GM23338 (cell line): Measurements from ENCODE around the gene PRSS50. TPM values are rescaled to one million over a fixed set of nuclear protein-coding genes. Genes with fewer than 3 reads are reported as not detected.

Experiments
- ATAC-seq: fragments of 200-7000 bp; cut with Tn5 transposase; 3 replicates; pipeline ENCODE4 v1.9.1; 2020
- DNase-seq: peaks from one replicate; pipeline ENCODE4 v3.0.0-alpha.2; 2015; ENCODE audit warnings: low spot score
- H2AFZ ChIP-seq: fragments of 200-600 bp; sonication (generic); 2 replicates; pipeline ENCODE4 v1.8.0; 2016; ENCODE audit warnings: antibody characterized with exemption, mild to moderate bottlenecking, moderate library complexity
- H3F3A ChIP-seq: fragments of 200-600 bp; sonication (generic); replicated peaks from 2 replicates; pipeline ENCODE4 v1.8.0; 2017; ENCODE audit warnings: antibody characterized with exemption, mixed run types, low read depth
- H3K27ac ChIP-seq: fragments of 200-600 bp; sonication (generic); 2 replicates; pipeline ENCODE4 v1.6.1; 2016; ENCODE audit warnings: low read depth
- H3K27me3 ChIP-seq: fragments of 200-600 bp; sonication (generic); 2 replicates; pipeline ENCODE4 v1.8.0; 2016; ENCODE audit warnings: mild to moderate bottlenecking, mixed run types, moderate library complexity; ENCODE audit not compliant: insufficient read depth
- H3K36me3 ChIP-seq: fragments of 200-600 bp; sonication (generic); 2 replicates; pipeline ENCODE4 v1.8.0; 2016; ENCODE audit warnings: mild to moderate bottlenecking; ENCODE audit not compliant: insufficient read depth
- H3K4me1 ChIP-seq: fragments of 200-600 bp; sonication (generic); 2 replicates; pipeline ENCODE4 v1.8.0; 2016; ENCODE audit warnings: mild to moderate bottlenecking, moderate library complexity; ENCODE audit not compliant: insufficient read depth
- H3K4me2 ChIP-seq: fragments of 200-600 bp; sonication (generic); 2 replicates; pipeline ENCODE4 v1.7.1; 2017; ENCODE audit warnings: mixed run types
- H3K4me3 ChIP-seq: fragments of 200-600 bp; sonication (generic); 2 replicates; pipeline ENCODE4 v1.6.1; 2016; ENCODE audit warnings: mixed run types
- H3K79me2 ChIP-seq: fragments of 200-600 bp; sonication (generic); replicated peaks from 2 replicates; pipeline ENCODE4 v1.8.0; 2017; ENCODE audit warnings: mild to moderate bottlenecking; ENCODE audit not compliant: insufficient read depth
- H3K9me2 ChIP-seq: fragments of 200-600 bp; sonication (generic); 2 replicates; pipeline ENCODE4 v1.8.0; 2017; ENCODE audit not compliant: insufficient read depth
- H4K20me1 ChIP-seq: fragments of 200-600 bp; sonication (generic); replicated peaks from 2 replicates; pipeline ENCODE4 v1.8.0; 2017; ENCODE audit warnings: mild to moderate bottlenecking; ENCODE audit not compliant: insufficient read depth
- H3K27ac Mint-ChIP-seq: 2 replicates; pipeline ENCODE4 v1.8.0; 2020; ENCODE audit warnings: inconsistent platforms, mild to moderate bottlenecking, moderate library complexity, mixed read lengths
- H3K27me3 Mint-ChIP-seq: 3 replicates; pipeline ENCODE4 v1.8.0; 2022; ENCODE audit warnings: low read depth, mild to moderate bottlenecking, moderate library complexity, mixed read lengths, inconsistent platforms; ENCODE audit not compliant: insufficient read depth, poor library complexity
- H3K36me3 Mint-ChIP-seq: 3 replicates; pipeline ENCODE4 v1.8.0; 2021; ENCODE audit warnings: low read depth, mild to moderate bottlenecking, inconsistent platforms, moderate library complexity, mixed read lengths
- H3K4me1 Mint-ChIP-seq: 3 replicates; pipeline ENCODE4 v1.8.0; 2020; ENCODE audit warnings: mild to moderate bottlenecking, inconsistent platforms, mixed read lengths
- H3K4me3 Mint-ChIP-seq: 3 replicates; pipeline ENCODE4 v1.8.0; 2021; ENCODE audit warnings: moderate library complexity, mild to moderate bottlenecking, inconsistent platforms, mixed read lengths
- H3K9me3 Mint-ChIP-seq: 3 replicates; pipeline ENCODE4 v1.8.0; 2020; ENCODE audit warnings: moderate library complexity, mild to moderate bottlenecking, inconsistent platforms, mixed read lengths
- CREB1 ChIP-seq: fragments of 250-450 bp; sonication (Bioruptor Pico); IDR thresholded peaks from 2 replicates; pipeline ENCODE4 v1.5.0; 2020; ENCODE audit warnings: low read depth, mild to moderate bottlenecking, moderate library complexity
- CTCF ChIP-seq, 2 experiments: fragments of 200-600 bp in 1 of 2; sonication (generic) in 1 of 2; conservative IDR thresholded peaks; 2 replicates each; pipeline versions ENCODE4 v1.5.1 to v1.6.1; 2016 to 2017; ENCODE audit warnings: antibody characterized with exemption in 2 of 2, low read depth in 2 of 2, mild to moderate bottlenecking in 2 of 2, moderate library complexity in 1 of 2
- ETS1 ChIP-seq: IDR thresholded peaks from 2 replicates; pipeline ENCODE4 v1.6.1; 2016; ENCODE audit warnings: antibody characterized with exemption
- EZH2 ChIP-seq: fragments of 200-600 bp; sonication (generic); IDR thresholded peaks from one replicate; pipeline ENCODE4 v1.8.0; 2017; ENCODE audit warnings: antibody characterized with exemption, mild to moderate bottlenecking, low read depth; ENCODE audit not compliant: unreplicated experiment
- EZH2phosphoT487 ChIP-seq: fragments of 200-600 bp; sonication (generic); IDR thresholded peaks from one replicate; pipeline ENCODE4 v1.8.1; 2018; ENCODE audit warnings: antibody characterized with exemption; ENCODE audit not compliant: unreplicated experiment
- JUNB ChIP-seq: IDR thresholded peaks from one replicate; pipeline ENCODE4 v1.6.1; 2016; ENCODE audit warnings: antibody characterized with exemption; ENCODE audit not compliant: unreplicated experiment
- NANOG ChIP-seq: IDR thresholded peaks from 2 replicates; pipeline ENCODE4 v1.6.1; 2016; ENCODE audit warnings: antibody characterized with exemption, borderline replicate concordance
- POLR2AphosphoS5 ChIP-seq: IDR thresholded peaks from 2 replicates; pipeline ENCODE4 v1.6.1; 2016; ENCODE audit warnings: antibody characterized with exemption, low read depth
- REST ChIP-seq: IDR thresholded peaks from one replicate; pipeline ENCODE4 v1.6.1; 2018; ENCODE audit warnings: antibody characterized with exemption; ENCODE audit not compliant: unreplicated experiment
- STAT1 ChIP-seq: IDR thresholded peaks from one replicate; pipeline ENCODE4 v1.6.1; 2016; ENCODE audit warnings: antibody characterized with exemption; ENCODE audit not compliant: unreplicated experiment
- ZNF114 ChIP-seq: fragments of 250-450 bp; sonication (Bioruptor Pico); IDR thresholded peaks from 2 replicates; pipeline ENCODE4 v1.5.0; 2020; ENCODE audit warnings: mild to moderate bottlenecking, moderate library complexity
- ZNF331 ChIP-seq: fragments of 250-450 bp; sonication (Bioruptor Pico); IDR thresholded peaks from 2 replicates; pipeline ENCODE4 v1.5.0; 2020; ENCODE audit warnings: low read depth, mild to moderate bottlenecking, moderate library complexity
- ZNF462 ChIP-seq: fragments of 250-450 bp; sonication (Bioruptor Pico); IDR thresholded peaks from 2 replicates; pipeline ENCODE4 v1.5.0; 2020; ENCODE audit warnings: mild to moderate bottlenecking, moderate library complexity
- polyA plus RNA-seq: library from polyadenylated mRNA; unstranded; fragments of >200 nt; fragmentation: Nextera tagmentation; extraction: Ambion mirVana; gene quantifications from 2 replicates; pipeline ENCODE4 v1.2.1, GENCODE V29; 2016
- total RNA-seq: library from RNA; depleted of rRNA; stranded (reverse); fragments of >200 nt; shearing (Covaris generic); gene quantifications from 2 replicates; pipeline ENCODE4 v1.2.3, GENCODE V29; 2014

The PRSS50 gene
- total and polyA plus RNA-seq, 2 experiments from 2014 or later, result 0.60 to 1.5 TPM

GRCh38 chr3:46705022-46705530, 12.6 kb downstream of the PRSS50 start:
- Mint-ChIP-seq H3K4me3 (no peak overlapping the region), H3K36me3 (no peaks in the 10 kb centered on the region), H3K4me1 (peaks cover 12% of the 10 kb centered on the region; the same call in 2 of the 3 replicates), H3K9me3 (no peaks in the 10 kb centered on the region), H3K27ac (no peak overlapping the region), H3K27me3 (peaks cover 21% of the 10 kb centered on the region)
- TF ChIP-seq STAT1 (no peak), NANOG (no peak), ZNF114 (CRISPR knock-in tag) (no peak), CREB1 (no peak), CTCF (conservative IDR thresholded peaks at IDR 0.05; ENCODE audit: low read depth in 2 of 2) (peak; percentile 95 to 97), EZH2 (no peak), JUNB (no peak), EZH2phosphoT487 (no peak), REST (peak; percentile 69), ZNF331 (CRISPR knock-in tag) (no peak), ETS1 (no peak), ZNF462 (no peak), POLR2AphosphoS5 (no peak)
- ATAC-seq (peak; percentile 82), DNase-seq (peak; percentile 78)
- no peak overlapping the region for H3K27ac ChIP-seq
- no peaks in the 10 kb centered on the region for H3K36me3 ChIP-seq
- no peak overlapping the region for H3K4me2 ChIP-seq
- peaks cover 4% of the 10 kb centered on the region; the same call in 1 of the 2 replicates for H3K4me1 ChIP-seq
- H3K27me3 ChIP-seq, result peaks cover 23% of the 10 kb centered on the region
- no peaks in the 10 kb centered on the region for H4K20me1 ChIP-seq
- H2AFZ ChIP-seq, result no peak overlapping the region
- H3K4me3 ChIP-seq, result no peak overlapping the region
- no peaks in the 10 kb centered on the region for H3K9me2 ChIP-seq
- H3F3A ChIP-seq, result no peaks in the 10 kb centered on the region
- H3K79me2 ChIP-seq, result no peaks in the 10 kb centered on the region
